Endothelial cell of umbilical vein (primary cell): ENCODE results near the gene CXCL11. TPM values are rescaled to one million over a fixed set of nuclear protein-coding genes. Genes with fewer than 3 reads are reported as not detected.

Experiments used
- BruUV-seq: library from RNA; stranded (reverse); fragments of 400-500 nt; replicated peaks from 2 replicates; lab custom pipeline; 2021; lab: Mats Ljungman, UMichigan
- CTCF ChIA-PET: fragments of 300-600, 350-600 bp; sonication (Branson Sonifier 250); formaldehyde crosslinking; loops from one replicate; lab custom pipeline; 2021; ENCODE audit warnings: antibody characterized with exemption, inconsistent platforms; lab: Charles Lee
- POLR2A ChIA-PET: fragments of 300-600, 350-600 bp; sonication (Branson Sonifier 250); formaldehyde crosslinking; loops from one replicate; lab custom pipeline; 2021; ENCODE audit warnings: antibody characterized with exemption, inconsistent platforms; lab: Charles Lee
- DNase-seq: peaks from one replicate; pipeline ENCODE4 v3.0.0-alpha.2; 2011; ENCODE audit warnings: low read depth, low spot score
- FAIRE-seq: peaks from 2 replicates; lab custom pipeline; 2011; peaks lifted over from hg19 to GRCh38; lab: Jason Lieb, UNC
- H2AFZ ChIP-seq: 2 replicates; pipeline ENCODE4 v1.6.0; 2012; ENCODE audit warnings: low read depth, low read length, control low read depth, inconsistent platforms
- H3K27ac ChIP-seq: 2 replicates; pipeline ENCODE4 v1.5.1; 2011; ENCODE audit warnings: low read depth, mild to moderate bottlenecking, control low read depth, low read length, moderate library complexity; ENCODE audit not compliant: insufficient read depth
- H3K27me3 ChIP-seq, 2 experiments: 2 replicates each; pipeline versions ENCODE4 v1.6.0 to v1.6.1; 2011; ENCODE audit warnings: low read length in 2 of 2, mixed read lengths in 1 of 2; ENCODE audit not compliant: control insufficient read depth in 2 of 2, insufficient read depth in 2 of 2
- H3K36me3 ChIP-seq, 2 experiments: 2 replicates in 1 of 2; 3 replicates in 1 of 2; pipeline ENCODE4 v1.5.1; 2011; ENCODE audit warnings: low read length in 2 of 2, mild to moderate bottlenecking in 1 of 2, moderate library complexity in 1 of 2; ENCODE audit not compliant: control insufficient read depth in 2 of 2, insufficient read depth in 2 of 2; ENCODE audit errors: extremely low read depth in 1 of 2
- H3K4me1 ChIP-seq: 3 replicates; pipeline ENCODE4 v1.5.1; 2011; ENCODE audit warnings: mild to moderate bottlenecking, low read length; ENCODE audit not compliant: control insufficient read depth, insufficient read depth; ENCODE audit errors: extremely low read depth
- H3K4me2 ChIP-seq: 2 replicates; pipeline ENCODE4 v1.6.1; 2011; ENCODE audit warnings: low read length, control low read depth, mixed read lengths; ENCODE audit not compliant: insufficient read depth
- H3K4me3 ChIP-seq, 3 experiments: fragments of 200-600 bp in 1 of 3; sonication (generic), shearing (Covaris generic) in 1 of 3; replicated peaks in 1 of 3; 2 replicates each; pipeline ENCODE4 v1.5.1; 2011 to 2016; ENCODE audit warnings: control low read depth in 3 of 3, low read length in 3 of 3, mild to moderate bottlenecking in 2 of 3, inconsistent platforms in 1 of 3, low read depth in 1 of 3, moderate library complexity in 1 of 3; ENCODE audit not compliant: insufficient read depth in 1 of 3
- H3K79me2 ChIP-seq: 2 replicates; pipeline ENCODE4 v1.6.0; 2012; ENCODE audit warnings: low read length, inconsistent platforms; ENCODE audit not compliant: control insufficient read depth, insufficient read depth
- H3K9ac ChIP-seq: replicated peaks from 2 replicates; pipeline ENCODE3; 2011; ENCODE audit warnings: low read length, control low read depth; ENCODE audit not compliant: insufficient read depth; ENCODE audit errors: extremely low read depth
- H3K9me1 ChIP-seq: replicated peaks from 3 replicates; pipeline ENCODE4 v1.6.0; 2011; ENCODE audit warnings: mild to moderate bottlenecking, low read length; ENCODE audit not compliant: control insufficient read depth, insufficient read depth; ENCODE audit errors: extremely low read depth
- H3K9me3 ChIP-seq: replicated peaks from 2 replicates; pipeline ENCODE4 v1.5.1; 2012; ENCODE audit warnings: low read length, inconsistent platforms; ENCODE audit not compliant: control insufficient read depth, insufficient read depth
- H4K20me1 ChIP-seq: replicated peaks from 2 replicates; pipeline ENCODE3; 2011; ENCODE audit warnings: mild to moderate bottlenecking, low read length; ENCODE audit not compliant: control insufficient read depth, insufficient read depth; ENCODE audit errors: extremely low read depth
- CTCF ChIP-seq, 2 donors: IDR thresholded peaks; 1 replicate in 1 of 2; 2 replicates in 1 of 2; pipeline ENCODE4 v1.5.1; 2011; ENCODE audit warnings: low read length in 2 of 2, mild to moderate bottlenecking in 2 of 2, moderate library complexity in 2 of 2, control low read depth in 1 of 2, inconsistent platforms in 1 of 2, low read depth in 1 of 2; ENCODE audit not compliant: insufficient read depth in 1 of 2; ENCODE audit errors: extremely low read depth in 1 of 2
- EZH2 ChIP-seq: IDR thresholded peaks from 2 replicates; pipeline ENCODE4 v1.6.1; 2012; ENCODE audit warnings: borderline replicate concordance, low read depth, mild to moderate bottlenecking, moderate library complexity, low read length, inconsistent platforms; ENCODE audit not compliant: severe bottlenecking
- FOS ChIP-seq: IDR thresholded peaks from 2 replicates; pipeline ENCODE4 v1.6.1; 2011; ENCODE audit warnings: mild to moderate bottlenecking, low read length, moderate library complexity, borderline replicate concordance; ENCODE audit not compliant: insufficient read depth
- GATA2 ChIP-seq: IDR thresholded peaks from 2 replicates; pipeline ENCODE4 v1.7.0; 2011; ENCODE audit warnings: low read depth, mild to moderate bottlenecking, moderate library complexity, mixed read lengths, low read length; ENCODE audit not compliant: insufficient read length, insufficient read depth
- JUN ChIP-seq: IDR thresholded peaks from 2 replicates; pipeline ENCODE4 v1.6.1; 2011; ENCODE audit warnings: borderline replicate concordance, low read depth; ENCODE audit not compliant: insufficient read length, insufficient read depth
- MYC ChIP-seq: IDR thresholded peaks from one replicate; pipeline ENCODE4 v1.6.1; 2011; ENCODE audit warnings: mild to moderate bottlenecking, low read depth, low read length
- POLR2A ChIP-seq: IDR thresholded peaks from 2 replicates; pipeline ENCODE4 v1.6.1; 2012; ENCODE audit warnings: low read depth, mild to moderate bottlenecking, control low read depth, low read length
- POLR2AphosphoS5 ChIP-seq: IDR thresholded peaks from 2 replicates; pipeline ENCODE4 v1.6.1; 2012; ENCODE audit warnings: low read depth, mild to moderate bottlenecking, control low read depth, low read length, moderate library complexity; ENCODE audit not compliant: insufficient read depth
- dilution Hi-C: fragments of 300-500 bp; cut with MboI; formaldehyde crosslinking; loops from one replicate; pipeline ENCODE4 v1.15.0; 2019; ENCODE audit warnings: low sequenced_read_pairs; ENCODE audit not compliant: extremely low pct_ligation_motif_present
- intact Hi-C: fragments of 100-400 bp; cut with micrococcal nuclease; formaldehyde crosslinking; loops from one replicate; pipeline ENCODE4 v1.10.0; 2022
- polyA plus RNA-seq, 4 experiments: library from polyadenylated mRNA; depleted of rRNA in 3 of 4; stranded (reverse) in 3 of 4; unstranded in 1 of 4; fragments of >200 nt; gene quantifications; 2 replicates each; pipeline versions ENCODE4 v1.2.1 to v1.2.3, GENCODE V29; 2011 to 2012; ENCODE audit warnings: missing spikeins in 1 of 4
- total RNA-seq: library from RNA; stranded (reverse); gene quantifications from 2 replicates; pipeline ENCODE4 v1.2.3, GENCODE V29; 2021

CXCL11 gene
- total and polyA plus RNA-seq, 2 donors (not counting 3 experiments of a cell fraction or from before 2014, with no cell fraction given), result 0.91 to 1.1 TPM

GRCh38 chr4:76001700-76002099 is 34.2 kb downstream of the CXCL11 start:
- BruUV-seq, result no TSS peak
- ChIA-PET POLR2A (no interaction called here), CTCF (interaction anchor here (0.9 kb wide), 1 partner anchor 85 kb away, joined by 3 read pairs; no protein-coding TSS in a partner anchor)
- dilution Hi-C loops (no loop called here), intact Hi-C loops (loop anchor here (2.0 kb wide), 1 partner anchor 27 kb away; no protein-coding TSS in a partner anchor)
- H3K4me3 ChIP-seq, result no peak overlapping the region
- H3K9me3 ChIP-seq, result no peaks in the 10 kb centered on the region
- peaks cover 0 to 9% of the 10 kb centered on the region in 2 experiments for H3K27me3 ChIP-seq
- H2AFZ ChIP-seq, result no peak overlapping the region
- FAIRE-seq, result no peak
- DNase-seq, result no peak
- H3K79me2 ChIP-seq, result no peaks in the 10 kb centered on the region
- no peaks in the 10 kb centered on the region for H4K20me1 ChIP-seq
- no peak overlapping the region for H3K9ac ChIP-seq
- H3K36me3 ChIP-seq, result no peaks in the 10 kb centered on the region
- peak overlapping the region; percentile 34 for H3K27ac ChIP-seq
- no peak overlapping the region for H3K4me2 ChIP-seq
- TF ChIP-seq MYC (no peak), EZH2 (no peak), FOS (no peak), POLR2AphosphoS5 (no peak), POLR2A (no peak), CTCF (IDR thresholded peaks at IDR 0.05; ENCODE audit: extremely low read depth in 1 of 2, insufficient read depth in 1 of 2, low read depth in 1 of 2, low read length in 2 of 2) (no peak), GATA2 (no peak), JUN (no peak)
- H3K4me1 ChIP-seq, result peaks cover 8% of the 10 kb centered on the region
- no peaks in the 10 kb centered on the region for H3K9me1 ChIP-seq
